Sigmoid colon (tissue), 4 donors: ENCODE data around the gene TMEM201.

Experiments
- EP300 ChIP-seq, 4 donors: sonication (generic); formaldehyde crosslinking; IDR thresholded peaks; one replicate each; pipeline ENCODE4 v1.6.1; 2017; ENCODE audit warnings: antibody characterized with exemption in 4 of 4
- POLR2A ChIP-seq, 2 donors: fragments of 450-650 bp; IDR thresholded peaks; one replicate each; pipeline ENCODE4 v1.6.1; 2016; ENCODE audit warnings: antibody characterized with exemption in 2 of 2, mild to moderate bottlenecking in 2 of 2, moderate library complexity in 2 of 2
- POLR2AphosphoS5 ChIP-seq, 4 donors: sonication (generic); formaldehyde crosslinking; IDR thresholded peaks; one replicate each; pipeline ENCODE4 v1.6.1; 2017; ENCODE audit warnings: antibody characterized with exemption in 4 of 4

DNA sequence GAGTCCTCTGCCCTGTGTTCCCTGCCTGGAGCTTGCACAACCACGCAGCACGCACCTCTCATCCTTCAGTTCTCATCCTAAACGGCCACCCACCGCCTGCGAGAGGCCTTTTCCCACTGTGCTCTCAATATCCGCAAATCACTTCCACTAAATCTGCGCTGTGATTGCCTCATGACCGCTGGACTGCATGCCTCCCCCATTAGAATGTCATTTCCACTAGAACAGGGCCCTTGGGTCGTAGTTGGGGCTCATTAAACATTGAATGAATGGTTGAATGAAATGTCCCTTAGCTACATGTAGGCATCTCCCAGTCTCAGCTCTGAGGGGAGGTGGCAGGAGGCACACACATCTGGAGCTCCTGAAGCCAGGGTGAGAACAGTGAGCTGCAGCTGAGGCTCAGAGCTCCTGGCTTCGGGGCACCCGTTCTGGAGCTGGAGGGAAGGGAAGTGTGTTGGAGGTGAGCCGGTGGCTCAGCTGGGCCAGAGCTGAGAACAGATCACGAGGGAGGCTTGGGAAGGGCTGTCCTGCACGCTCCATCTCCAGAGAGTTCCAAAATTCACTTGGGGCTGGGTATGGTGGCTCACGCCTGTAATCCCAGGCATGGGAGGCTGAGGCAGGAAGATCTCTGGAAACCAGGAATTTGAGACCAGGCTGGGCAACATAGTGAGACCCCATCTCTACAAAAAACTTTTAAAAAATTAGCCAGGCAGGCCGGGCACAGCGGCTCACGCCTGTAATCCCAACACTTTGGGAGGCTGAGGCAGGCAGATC lies 30.4 kb downstream of the TMEM201 start:
- TF ChIP-seq EP300 (IDR thresholded peaks at IDR 0.05): no peak
- no peak for TF ChIP-seq POLR2A (IDR thresholded peaks at IDR 0.05)
- TF ChIP-seq POLR2AphosphoS5 (IDR thresholded peaks at IDR 0.05): no peak
